Vagina (tissue), 2 donors: ENCODE measurements around the gene CEBPA.

Source experiments
- CTCF ChIP-seq, 3 experiments: fragments of 450-650 bp in 2 of 3; fragments of 200-600 bp in 1 of 3; sonication (generic) in 1 of 3; IDR thresholded peaks; one replicate each; pipeline ENCODE4 v1.5.1; 2017 to 2019; ENCODE audit warnings: antibody characterized with exemption in 3 of 3, mild to moderate bottlenecking in 2 of 3, moderate library complexity in 2 of 3
- POLR2A ChIP-seq, 2 donors: fragments of 450-650 bp; IDR thresholded peaks; one replicate each; pipeline ENCODE4 v1.6.1; 2017; ENCODE audit warnings: antibody characterized with exemption in 2 of 2, mild to moderate bottlenecking in 2 of 2, moderate library complexity in 2 of 2

- TF ChIP-seq POLR2A (IDR thresholded peaks at IDR 0.05) (no peak), CTCF (IDR thresholded peaks at IDR 0.05) (no peak)
Measured at GRCh38 chr19:33302974-33303790, 848 bp upstream of the CEBPA start.
